Uterus (tissue), 4 donors: ENCODE data around the gene WDR43. TPM values are rescaled to one million over a fixed set of nuclear protein-coding genes. Genes with fewer than 3 reads are reported as not detected.

Source experiments
- DNase-seq, 2 donors: peaks; one replicate each; pipeline ENCODE4 v3.0.0-alpha.2; 2019 to 2020
- H3K27ac ChIP-seq, 2 donors: fragments of 200-600 bp; sonication (generic); 1 replicate in 1 of 2; 2 replicates in 1 of 2; pipeline ENCODE4 v1.5.1; 2016 to 2018
- H3K27me3 ChIP-seq, 2 donors: fragments of 200-600 bp; sonication (generic); one replicate each; pipeline ENCODE4 v1.5.1; 2018 to 2019; ENCODE audit warnings: control low read depth in 1 of 2
- H3K36me3 ChIP-seq, 2 donors: fragments of 200-600 bp; sonication (generic); one replicate each; pipeline ENCODE4 v1.5.1; 2019; ENCODE audit warnings: control low read depth in 1 of 2
- H3K4me1 ChIP-seq, 2 donors: fragments of 200-600 bp; sonication (generic); one replicate each; pipeline ENCODE4 v1.5.1; 2018 to 2019; ENCODE audit warnings: control low read depth in 1 of 2
- H3K4me3 ChIP-seq, 2 donors: fragments of 200-600 bp; sonication (generic); 1 replicate in 1 of 2; 2 replicates in 1 of 2; pipeline ENCODE4 v1.5.1; 2018 to 2019; ENCODE audit warnings: mild to moderate bottlenecking in 1 of 2
- H3K9me3 ChIP-seq, 2 donors: fragments of 200-600 bp; sonication (generic); one replicate each; pipeline ENCODE4 v1.5.1; 2019; ENCODE audit warnings: control low read depth in 1 of 2
- CTCF ChIP-seq, 4 experiments: fragments of 200-600 bp in 2 of 4; fragments of 450-650 bp in 2 of 4; sonication (generic) in 2 of 4; IDR thresholded peaks; one replicate each; pipeline ENCODE4 v1.5.1; 2016 to 2019; ENCODE audit warnings: antibody characterized with exemption in 4 of 4, mild to moderate bottlenecking in 2 of 4, moderate library complexity in 1 of 4
- POLR2A ChIP-seq, 2 donors: fragments of 450-650 bp; IDR thresholded peaks; one replicate each; pipeline ENCODE4 v1.6.1; 2016; ENCODE audit warnings: antibody characterized with exemption in 2 of 2, mild to moderate bottlenecking in 1 of 2, moderate library complexity in 1 of 2
- intact Hi-C: fragments of 100-400 bp; cut with DNase I; formaldehyde crosslinking; loops from one replicate; pipeline ENCODE4 v1.15.1; 2023; ENCODE audit warnings: low total_unique reads
- total RNA-seq, 4 donors: library from RNA; depleted of rRNA in 3 of 4; stranded (reverse); fragments of >200 nt in 3 of 4; gene quantifications; one replicate each; pipeline versions ENCODE4 v1.1.0 to v1.2.4, GENCODE V29; 2014 to 2023
- donor health status: DM: yes; HTN: yes; CAD: no.

The WDR43 gene
- total RNA-seq, 4 donors from 2014 or later, result 42.9 to 82.2 (median 74.6) TPM

DNA sequence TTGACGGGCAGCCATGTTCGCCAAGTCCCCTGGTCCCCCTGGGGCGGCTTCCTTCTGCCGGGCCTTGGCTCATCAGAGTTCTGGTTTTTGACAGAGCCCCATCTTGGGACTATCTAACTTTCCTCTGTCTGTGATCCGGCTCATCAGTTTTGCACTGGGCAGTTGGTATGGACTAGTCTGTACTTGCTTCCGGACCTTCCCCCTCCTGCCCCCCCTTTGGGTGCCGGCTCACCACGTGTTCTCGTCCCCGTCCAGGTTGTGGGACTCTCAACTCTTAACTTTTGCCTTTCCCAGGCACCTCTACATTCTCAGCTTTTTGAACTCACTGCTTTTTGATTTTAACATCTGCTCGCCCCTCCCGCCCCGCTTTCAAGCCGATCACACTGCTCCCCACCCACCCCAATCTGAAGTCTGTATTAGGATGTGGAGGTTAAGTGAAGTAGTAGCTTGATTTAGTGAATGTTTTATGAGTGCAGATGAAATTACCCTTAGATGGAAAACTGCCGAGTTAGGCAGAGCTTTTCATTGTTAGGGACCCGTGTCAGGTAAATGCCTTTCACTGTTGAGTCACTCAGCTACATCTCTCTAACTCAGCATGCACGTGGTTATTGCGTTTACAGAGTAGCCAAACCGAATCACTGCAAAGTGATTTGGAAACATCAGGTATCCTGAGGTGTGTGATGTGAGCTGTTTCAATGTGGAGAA is 874 bp downstream of the WDR43 start:
- peak; percentile 28 to 34 for DNase-seq
- Histone ChIP-seq H3K4me3 (peak overlapping the region; percentile 71 to 99), H3K27ac (peak overlapping the region; percentile 74 to 86), H3K27me3 (no peaks in the 10 kb centered on the region), H3K9me3 (no peaks in the 10 kb centered on the region), H3K4me1 (peaks cover 0 to 7% of the 10 kb centered on the region in 2 donors), H3K36me3 (no peaks in the 10 kb centered on the region)
- no peak for TF ChIP-seq CTCF (IDR thresholded peaks at IDR 0.05)
- no peak for TF ChIP-seq POLR2A (IDR thresholded peaks at IDR 0.05)
- intact Hi-C loops, result loop anchor here (10.0 kb wide), 1 partner anchor 331 kb away; no protein-coding TSS in a partner anchor

GRCh38 chr2:28896906-28897305 is 2.4 kb downstream of the WDR43 start:
- Histone ChIP-seq H3K27ac (no peak overlapping the region), H3K4me1 (peaks cover 0 to 7% of the 10 kb centered on the region in 2 donors), H3K4me3 (no peak overlapping the region), H3K9me3 (no peaks in the 10 kb centered on the region), H3K27me3 (no peaks in the 10 kb centered on the region), H3K36me3 (no peaks in the 10 kb centered on the region)
- DNase-seq, result no peak
- TF ChIP-seq CTCF (IDR thresholded peaks at IDR 0.05) (no peak), POLR2A (IDR thresholded peaks at IDR 0.05) (no peak)
- intact Hi-C loops, result loop anchor here (10.0 kb wide), 1 partner anchor 332 kb away; no protein-coding TSS in a partner anchor

DNA sequence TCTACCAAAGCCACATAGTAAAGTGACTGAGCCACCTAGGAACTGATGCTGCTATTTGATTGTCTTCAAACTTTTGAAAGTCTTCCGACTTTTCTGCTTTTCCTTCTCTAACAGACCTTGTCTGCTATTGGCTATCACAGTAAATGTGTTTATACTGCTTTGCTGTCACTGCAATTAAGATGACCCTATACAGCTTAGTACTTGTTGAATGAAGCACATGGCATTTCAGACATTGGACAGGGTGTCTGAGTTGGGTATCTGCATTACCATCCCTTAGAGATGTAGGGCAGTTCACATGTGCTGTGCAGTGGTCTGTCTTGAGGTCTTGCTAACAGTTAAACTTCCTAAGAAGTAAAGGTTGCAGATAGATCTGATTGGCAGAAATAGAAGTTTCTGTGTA is 3.6 kb downstream of the WDR43 start:
- no peaks in the 10 kb centered on the region for H3K27me3 ChIP-seq
- H3K36me3 ChIP-seq, result no peaks in the 10 kb centered on the region
- no peak overlapping the region for H3K27ac ChIP-seq
- H3K4me3 ChIP-seq, result no peak overlapping the region
- intact Hi-C loops, result loop anchor here (10.0 kb wide), 1 partner anchor 333 kb away; no protein-coding TSS in a partner anchor
- H3K4me1 ChIP-seq, result peaks cover 0 to 7% of the 10 kb centered on the region in 2 donors
- no peaks in the 10 kb centered on the region for H3K9me3 ChIP-seq
- TF ChIP-seq CTCF (IDR thresholded peaks at IDR 0.05), result no peak
- no peak for TF ChIP-seq POLR2A (IDR thresholded peaks at IDR 0.05)
- no peak for DNase-seq

GRCh38 chr2:28901202-28901601 is 6.7 kb downstream of the WDR43 start:
- no peaks in the 10 kb centered on the region for H3K27me3 ChIP-seq
- DNase-seq, result no peak
- H3K9me3 ChIP-seq, result no peaks in the 10 kb centered on the region
- intact Hi-C loops, result no loop called here
- TF ChIP-seq POLR2A (IDR thresholded peaks at IDR 0.05), result no peak
- no peak for TF ChIP-seq CTCF (IDR thresholded peaks at IDR 0.05)
- H3K4me3 ChIP-seq, result no peak overlapping the region
- peaks cover 0 to 7% of the 10 kb centered on the region in 2 donors for H3K4me1 ChIP-seq
- H3K36me3 ChIP-seq, result no peaks in the 10 kb centered on the region
- no peak overlapping the region for H3K27ac ChIP-seq

DNA sequence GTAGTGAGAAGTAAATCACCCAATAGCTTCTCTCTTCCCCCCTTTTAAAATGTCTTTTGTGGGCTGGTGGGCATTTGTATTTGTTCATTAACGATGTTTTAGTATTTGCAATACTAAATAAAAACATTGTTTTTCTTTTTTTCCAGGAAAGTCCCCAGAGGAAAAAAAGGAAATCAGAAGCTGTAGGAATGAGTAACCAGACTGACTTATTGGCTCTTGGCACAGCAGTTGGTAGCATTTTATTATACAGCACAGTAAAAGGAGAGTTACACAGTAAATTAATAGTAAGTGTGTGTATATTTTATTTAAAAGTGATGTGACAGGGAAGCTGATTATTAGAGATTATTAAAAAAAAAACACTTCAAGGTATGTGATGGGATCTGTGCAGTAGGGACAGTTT is 7.4 kb downstream of the WDR43 start:
- H3K9me3 ChIP-seq, result no peaks in the 10 kb centered on the region
- no peak for DNase-seq
- H3K4me1 ChIP-seq, result peaks cover 0 to 7% of the 10 kb centered on the region in 2 donors
- H3K4me3 ChIP-seq, result no peak overlapping the region
- intact Hi-C loops, result no loop called here
- H3K36me3 ChIP-seq, result no peaks in the 10 kb centered on the region
- TF ChIP-seq POLR2A (IDR thresholded peaks at IDR 0.05), result no peak
- no peak for TF ChIP-seq CTCF (IDR thresholded peaks at IDR 0.05)
- H3K27ac ChIP-seq, result no peak overlapping the region
- H3K27me3 ChIP-seq, result no peaks in the 10 kb centered on the region
